GM10847 (cell line): Measurements from ENCODE around the gene UBTF.

Experiments
- POLR2A ChIP-seq: IDR thresholded peaks from 2 replicates; pipeline ENCODE4 v1.6.1; 2011; ENCODE audit not compliant: insufficient read length; ENCODE audit errors: extremely low read depth

UBTF gene

DNA sequence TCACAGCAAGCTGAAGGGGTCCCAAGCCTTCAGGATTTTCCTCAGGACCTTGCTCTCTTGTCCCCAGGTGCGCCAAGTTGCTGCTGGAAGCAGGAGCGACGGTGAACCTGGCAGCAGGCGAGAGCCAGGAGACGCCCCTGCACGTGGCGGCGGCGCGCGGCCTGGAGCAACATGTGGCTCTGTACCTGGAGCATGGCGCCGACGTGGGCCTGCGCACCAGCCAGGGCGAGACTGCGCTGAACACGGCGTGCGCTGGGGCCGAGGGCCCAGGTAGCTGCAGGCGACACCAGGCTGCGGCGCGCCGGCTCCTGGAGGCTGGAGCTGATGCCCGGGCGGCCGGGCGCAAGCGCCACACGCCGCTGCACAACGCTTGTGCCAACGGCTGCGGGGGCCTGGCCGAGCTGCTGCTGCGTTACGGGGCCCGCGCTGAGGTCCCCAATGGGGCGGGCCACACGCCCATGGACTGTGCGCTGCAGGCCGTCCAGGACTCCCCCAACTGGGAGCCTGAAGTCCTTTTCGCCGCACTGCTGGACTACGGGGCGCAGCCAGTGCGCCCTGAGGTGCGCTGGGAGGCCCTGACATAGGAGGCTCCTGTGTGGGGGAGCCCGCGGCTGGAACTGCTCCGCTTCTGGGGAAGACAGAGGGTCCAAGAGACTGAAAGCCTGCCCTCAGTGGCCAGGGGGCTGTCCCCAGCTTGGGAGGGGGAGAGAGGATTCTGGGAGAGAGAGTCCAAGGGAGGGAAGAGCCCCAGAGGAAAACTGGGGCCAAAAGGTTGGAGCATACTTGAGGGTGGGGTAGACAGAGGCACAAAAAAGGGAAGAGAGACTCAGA is 42.6 kb downstream of the UBTF start:
- TF ChIP-seq POLR2A: no peak

GRCh38 chr17:44176257-44176656 is 43.2 kb downstream of the UBTF start:
- TF ChIP-seq POLR2A: no peak

- TF ChIP-seq POLR2A: no peak
Observed at GRCh38 chr17:44174427-44174826, 45.0 kb downstream of the UBTF start.

DNA sequence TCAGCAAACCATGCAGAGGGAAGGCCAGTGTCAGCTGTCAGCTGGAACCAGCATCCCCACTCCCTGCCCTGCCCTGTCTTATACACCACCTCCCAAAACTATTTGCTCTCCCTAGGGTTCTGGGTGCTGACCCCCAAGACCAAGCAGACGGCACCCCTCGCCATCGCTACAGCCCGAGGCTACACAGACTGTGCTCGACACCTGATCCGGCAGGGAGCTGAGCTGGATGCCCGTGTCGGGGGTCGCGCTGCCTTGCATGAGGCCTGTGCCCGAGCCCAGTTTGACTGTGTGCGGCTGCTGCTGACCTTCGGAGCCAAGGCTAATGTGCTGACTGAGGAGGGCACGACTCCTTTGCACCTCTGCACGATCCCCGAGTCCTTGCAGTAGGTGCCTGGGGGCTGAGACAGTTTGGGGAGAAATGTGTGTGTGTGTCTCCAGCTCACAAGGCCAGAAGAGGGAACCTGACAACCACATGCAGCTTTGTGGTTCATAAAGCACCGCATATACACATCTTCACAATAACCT is 47.5 kb downstream of the UBTF start:
- no peak for TF ChIP-seq POLR2A

- TF ChIP-seq POLR2A: no peak
Observed at GRCh38 chr17:44170499-44171201, 48.8 kb downstream of the UBTF start, which contains the start of gene ASB16. TSS of gene ASB16 (plus strand) at chr17:44170704. CDS start at chr17:44170790, 86 bp downstream.

DNA sequence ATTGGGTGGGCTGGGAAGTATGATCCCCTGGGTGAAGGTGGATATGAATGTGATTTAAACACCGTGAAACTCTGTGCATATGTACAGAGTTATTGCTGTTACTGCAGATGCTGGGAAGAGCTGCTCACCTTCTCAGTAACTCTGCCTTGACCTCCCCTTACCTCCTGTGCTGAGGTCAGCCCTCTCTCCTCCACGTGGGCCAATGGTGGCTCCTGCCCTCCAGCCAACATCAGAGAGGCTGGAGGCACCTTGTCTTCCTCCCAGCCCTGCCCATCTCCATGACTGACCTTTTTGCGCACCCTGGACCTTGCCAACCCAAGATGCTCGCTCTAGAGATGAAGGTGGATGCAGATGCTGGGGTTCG is 49.4 kb downstream of the UBTF start:
- TF ChIP-seq POLR2A: no peak

- no peak for TF ChIP-seq POLR2A
Observed at GRCh38 chr17:44167181-44167861, 52.2 kb downstream of the UBTF start.

DNA sequence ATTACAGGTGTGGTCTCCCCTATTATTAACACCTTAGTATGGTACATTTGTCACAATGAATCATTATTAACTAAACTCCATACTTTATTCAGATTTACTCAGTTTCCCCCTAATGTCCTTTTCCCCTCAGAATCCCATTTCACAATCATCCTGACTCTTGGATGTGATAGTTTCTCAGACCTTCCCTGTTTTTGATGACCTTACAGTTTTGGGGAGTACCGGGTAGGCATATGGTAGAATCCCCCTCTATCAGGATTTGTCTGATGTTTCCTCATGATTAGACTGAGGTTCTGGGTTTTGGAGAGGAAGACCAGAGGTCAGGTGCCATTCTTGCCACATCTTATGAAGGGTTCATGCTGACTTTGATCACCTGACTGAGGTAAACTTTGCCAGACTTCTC is 55.0 kb downstream of the UBTF start:
- no peak for TF ChIP-seq POLR2A

DNA sequence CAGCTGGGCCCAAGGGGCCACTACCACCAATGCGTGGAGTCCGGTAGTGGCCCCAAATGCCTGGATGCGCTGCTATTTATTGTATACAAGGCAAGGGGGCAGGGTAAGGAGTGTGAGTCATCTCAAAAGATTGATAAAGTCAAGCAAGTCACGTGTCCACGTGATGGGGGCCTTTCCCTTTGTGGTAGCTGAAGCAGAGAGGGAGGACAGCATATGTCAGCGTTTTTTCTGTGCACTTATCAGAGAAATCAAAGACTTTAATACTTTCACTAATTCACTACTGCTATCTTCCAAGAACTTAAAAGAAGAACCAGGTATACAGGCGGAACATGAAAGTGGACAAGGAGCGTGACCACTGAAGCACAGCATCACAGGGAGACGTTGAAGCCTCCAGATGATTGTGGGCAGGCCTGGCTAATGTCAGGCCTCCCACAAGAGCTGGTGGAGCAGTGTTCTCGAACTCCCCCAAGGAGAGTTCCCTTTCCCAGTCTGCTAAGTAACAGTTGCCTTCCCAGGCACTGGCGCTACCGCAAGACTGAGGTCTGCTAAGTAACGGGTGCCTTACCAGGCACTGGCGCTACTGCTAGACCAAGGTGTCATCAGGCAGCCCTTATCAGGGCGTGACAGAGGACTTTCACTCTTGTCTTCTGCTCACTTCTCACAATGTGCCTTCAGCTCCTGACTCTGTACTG is 59.8 kb downstream of the UBTF start:
- no peak for TF ChIP-seq POLR2A

DNA sequence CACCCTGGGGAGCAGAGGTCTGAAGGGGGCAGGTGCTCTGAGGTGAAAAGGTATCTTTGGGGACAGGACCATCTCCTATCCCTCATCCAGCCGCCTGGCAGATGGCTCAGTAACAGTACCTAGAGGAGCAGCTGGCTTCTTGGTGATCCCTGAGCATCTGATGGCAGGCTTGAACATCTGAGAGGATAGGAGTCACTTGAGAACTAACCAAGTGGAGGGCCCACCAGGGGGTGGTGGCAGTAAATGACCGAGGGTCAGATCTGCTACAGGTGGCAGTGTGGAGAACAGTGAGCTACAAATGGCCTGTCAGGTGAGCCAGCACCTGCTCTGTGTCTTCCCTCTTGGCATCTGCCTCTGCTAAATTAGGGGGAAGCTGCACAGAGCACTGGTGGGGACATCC is 64.0 kb downstream of the UBTF start:
- no peak for TF ChIP-seq POLR2A
